HCT116 (cell line): ENCODE data around the gene TBKBP1. TPM values are rescaled to one million over a fixed set of nuclear protein-coding genes. Genes with fewer than 3 reads are reported as not detected.

ENCODE experiments used
- ATAC-seq: fragments of 200-7000 bp; cut with Tn5 transposase; 2 replicates; pipeline ENCODE4 v1.9.1; 2020; ENCODE audit warnings: mild to moderate bottlenecking, moderate library complexity
- BruUV-seq: library from RNA; stranded (reverse); fragments of 400-500 nt; replicated peaks from 2 replicates; lab custom pipeline; 2021; lab: Mats Ljungman, UMichigan
- CTCF ChIA-PET: fragments of 300-600 bp; sonication (Branson Sonifier 250); formaldehyde crosslinking; loops from one replicate; lab custom pipeline; 2021; ENCODE audit warnings: antibody characterized with exemption; lab: Charles Lee
- POLR2A ChIA-PET: fragments of 300-600, 350-600 bp; sonication (Branson Sonifier 250); formaldehyde crosslinking; loops from one replicate; lab custom pipeline; 2021; ENCODE audit warnings: antibody characterized with exemption; lab: Charles Lee
- RAD21 ChIA-PET, 2 experiments: fragments of 300-600 bp; sonication (Branson Sonifier 250); formaldehyde crosslinking; loops; one replicate each; lab custom pipeline; 2023; ENCODE audit warnings: low total read pairs in 2 of 2; ENCODE audit not compliant: uncharacterized antibody in 2 of 2, unreplicated experiment in 2 of 2, low non-redundant PET in 1 of 2; lab: Charles Lee
- DNase-seq: peaks from one replicate; pipeline ENCODE4 v3.0.0-alpha.2; 2010; ENCODE audit warnings: low read depth, low spot score
- H2AFZ ChIP-seq: fragments of 200-600 bp; shearing (Covaris generic), sonication (generic); 2 replicates; pipeline ENCODE4 v1.6.1; 2017; ENCODE audit warnings: low read depth, mixed run types, mixed read lengths, antibody characterized with exemption, low read length; ENCODE audit not compliant: poor library complexity, severe bottlenecking
- H3K27ac ChIP-seq: 2 replicates; pipeline ENCODE4 v1.5.1; 2012; ENCODE audit warnings: low read depth, low read length
- H3K27me3 ChIP-seq: fragments of 200-600 bp; sonication (generic); 2 replicates; pipeline ENCODE4 v1.6.1; 2016; ENCODE audit warnings: mixed run types, low read length, mixed read lengths; ENCODE audit not compliant: insufficient read depth
- H3K36me3 ChIP-seq, 2 experiments: fragments of 200-500 bp in 1 of 2; fragments of 200-600 bp in 1 of 2; sonication (Bioruptor generic) in 1 of 2; sonication (generic) in 1 of 2; 2 replicates each; pipeline versions ENCODE4 v1.5.1 to v1.6.1; 2014 to 2016; ENCODE audit warnings: low read length in 2 of 2, inconsistent platforms in 1 of 2, mixed read lengths in 1 of 2, mixed run types in 1 of 2; ENCODE audit not compliant: insufficient read depth in 2 of 2, control insufficient read depth in 1 of 2
- H3K4me1 ChIP-seq, 2 experiments: fragments of 200-600 bp in 1 of 2; sonication (generic) in 1 of 2; 2 replicates each; pipeline versions ENCODE4 v1.5.1 to v1.6.1; 2012 to 2017; ENCODE audit warnings: low read length in 2 of 2, inconsistent platforms in 1 of 2, mild to moderate bottlenecking in 1 of 2, mixed read lengths in 1 of 2, mixed run types in 1 of 2, moderate library complexity in 1 of 2; ENCODE audit not compliant: insufficient read depth in 2 of 2, control insufficient read depth in 1 of 2
- H3K4me2 ChIP-seq: fragments of 200-600 bp; sonication (generic); 2 replicates; pipeline ENCODE4 v1.6.1; 2017; ENCODE audit warnings: mixed run types, low read length, mixed read lengths
- H3K4me3 ChIP-seq, 2 experiments: fragments of 200-600 bp in 1 of 2; sonication (generic) in 1 of 2; replicated peaks in 1 of 2; 2 replicates each; pipeline ENCODE4 v1.5.1; 2011 to 2016; ENCODE audit warnings: low read length in 2 of 2, control low read depth in 1 of 2, low read depth in 1 of 2, mild to moderate bottlenecking in 1 of 2, mixed read lengths in 1 of 2, mixed run types in 1 of 2
- H3K79me2 ChIP-seq: fragments of 200-600 bp; sonication (generic); 2 replicates; pipeline ENCODE4 v1.6.1; 2017; ENCODE audit warnings: mild to moderate bottlenecking, mixed run types, low read length, moderate library complexity, mixed read lengths; ENCODE audit not compliant: insufficient read depth
- H3K9ac ChIP-seq: fragments of 200-600 bp; sonication (generic); 2 replicates; pipeline ENCODE4 v1.6.1; 2016; ENCODE audit warnings: low read length, mixed read lengths
- H3K9me2 ChIP-seq: fragments of 200-600 bp; sonication (generic), shearing (Covaris generic); 2 replicates; pipeline ENCODE4 v1.6.1; 2017; ENCODE audit warnings: mixed run types, mild to moderate bottlenecking, moderate library complexity; ENCODE audit not compliant: insufficient read depth
- H3K9me3 ChIP-seq, 2 experiments: fragments of 200-500 bp in 1 of 2; fragments of 200-600 bp in 1 of 2; sonication (Bioruptor generic) in 1 of 2; sonication (generic) in 1 of 2; 2 replicates each; pipeline ENCODE4 v1.6.1; 2014 to 2017; ENCODE audit warnings: low read length in 2 of 2, mixed read lengths in 2 of 2, inconsistent platforms in 1 of 2, low read depth in 1 of 2, mild to moderate bottlenecking in 1 of 2, mixed run types in 1 of 2, moderate library complexity in 1 of 2; ENCODE audit not compliant: control insufficient read depth in 1 of 2, insufficient read depth in 1 of 2
- H4K20me1 ChIP-seq: fragments of 200-600 bp; sonication (generic), shearing (Covaris generic); 2 replicates; pipeline ENCODE4 v1.6.1; 2017; ENCODE audit warnings: mixed run types, mild to moderate bottlenecking, moderate library complexity; ENCODE audit not compliant: insufficient read depth
- CBX3 ChIP-seq: IDR thresholded peaks from 2 replicates; pipeline ENCODE4 v1.6.1; 2012; ENCODE audit warnings: low read depth
- CEBPB ChIP-seq: IDR thresholded peaks from 2 replicates; pipeline ENCODE4 v1.6.1; 2012; ENCODE audit warnings: low read depth
- EGR1 ChIP-seq: IDR thresholded peaks from 2 replicates; pipeline ENCODE4 v1.6.1; 2012; ENCODE audit warnings: low read depth
- ELF1 ChIP-seq: IDR thresholded peaks from 2 replicates; pipeline ENCODE4 v1.6.1; 2012; ENCODE audit warnings: low read depth, borderline replicate concordance
- EZH2 ChIP-seq: fragments of 200-600 bp; sonication (generic); IDR thresholded peaks from 2 replicates; pipeline ENCODE4 v1.6.1; 2017; ENCODE audit warnings: antibody characterized with exemption, mixed run types
- EZH2phosphoT487 ChIP-seq: fragments of 200-600 bp; IDR thresholded peaks from 2 replicates; pipeline ENCODE4 v1.6.1; 2018; ENCODE audit warnings: antibody characterized with exemption, borderline replicate concordance
- FOSL1 ChIP-seq: IDR thresholded peaks from 2 replicates; pipeline ENCODE4 v1.6.1; 2012; ENCODE audit warnings: low read depth
- POLR2A ChIP-seq: IDR thresholded peaks from 2 replicates; pipeline ENCODE4 v1.7.0; 2011; ENCODE audit warnings: borderline replicate concordance; ENCODE audit not compliant: insufficient read depth, insufficient read length; ENCODE audit errors: extremely low read depth
- POLR2AphosphoS5 ChIP-seq: IDR thresholded peaks from 2 replicates; pipeline ENCODE4 v1.6.1; 2011; ENCODE audit warnings: mild to moderate bottlenecking, low read depth, low read length, moderate library complexity
- RAD21 ChIP-seq: IDR thresholded peaks from 2 replicates; pipeline ENCODE4 v1.6.1; 2012; ENCODE audit warnings: low read depth, mild to moderate bottlenecking
- SP1 ChIP-seq: IDR thresholded peaks from 2 replicates; pipeline ENCODE4 v1.6.1; 2012; ENCODE audit warnings: low read depth
- SRF ChIP-seq: IDR thresholded peaks from 2 replicates; pipeline ENCODE4 v1.6.1; 2012; ENCODE audit warnings: low read depth
- TCF7L2 ChIP-seq: IDR thresholded peaks from 2 replicates; pipeline ENCODE4 v1.7.0; 2011; ENCODE audit warnings: borderline replicate concordance, inconsistent platforms; ENCODE audit not compliant: insufficient read depth, insufficient read length; ENCODE audit errors: extremely low read depth
- YY1 ChIP-seq: IDR thresholded peaks from 2 replicates; pipeline ENCODE4 v1.6.1; 2011; ENCODE audit warnings: low read length, low read depth, moderate library complexity, mild to moderate bottlenecking; ENCODE audit not compliant: insufficient replicate concordance; ENCODE audit errors: extremely low read depth
- intact Hi-C: fragments of 100-400 bp; cut with micrococcal nuclease; formaldehyde crosslinking; loops from 2 replicates; pipeline ENCODE4 v1.10.0; 2022
- total RNA-seq: library from RNA; stranded (reverse); gene quantifications from one replicate; pipeline ENCODE4 v1.2.1, GENCODE V29; 2021; ENCODE audit not compliant: unreplicated experiment
- TF ChIP-seq, protein P1 (sequence below): IDR thresholded peaks from 2 replicates; pipeline ENCODE4 v1.6.1; 2011; ENCODE audit warnings: mild to moderate bottlenecking, low read length, moderate library complexity; ENCODE audit not compliant: insufficient replicate concordance; ENCODE audit errors: extremely low read depth
- TF ChIP-seq, protein P2 (sequence below): IDR thresholded peaks from 2 replicates; pipeline ENCODE4 v1.6.1; 2012
- TF ChIP-seq, protein P3 (sequence below), 3 experiments: fragments of 200-600 bp in 1 of 3; sonication (generic) in 1 of 3; IDR thresholded peaks in 2 of 3; conservative IDR thresholded peaks in 1 of 3; 2 replicates each; pipeline ENCODE4 v1.5.1; 2012 to 2017; ENCODE audit warnings: low read depth in 2 of 3, low read length in 2 of 3, antibody characterized with exemption in 1 of 3, borderline replicate concordance in 1 of 3, control low read depth in 1 of 3, mild to moderate bottlenecking in 1 of 3, mixed read lengths in 1 of 3, mixed run types in 1 of 3, moderate library complexity in 1 of 3; ENCODE audit not compliant: insufficient read depth in 1 of 3
- TF ChIP-seq, protein P4 (sequence below): IDR thresholded peaks from 2 replicates; pipeline ENCODE4 v1.6.1; 2012

Gene TBKBP1
- total RNA-seq, 1 experiment from 2014 or later, result 12.4 TPM

DNA sequence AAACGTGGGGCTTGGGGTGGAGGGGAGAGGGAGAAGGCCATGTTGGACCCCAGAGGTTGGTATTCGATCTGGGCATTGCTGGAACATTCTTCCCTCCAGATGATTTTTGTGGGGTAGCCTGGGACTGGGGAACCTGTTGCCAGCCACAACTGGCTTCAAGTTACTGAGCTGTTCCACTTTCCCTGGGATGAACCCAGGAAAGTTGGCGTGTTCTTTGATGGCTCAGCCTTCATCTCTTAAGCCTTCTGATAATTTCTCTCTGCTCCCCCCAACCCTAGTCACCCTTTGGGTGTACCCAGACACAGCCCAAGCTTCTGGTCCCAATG lies 41.1 kb downstream of the TBKBP1 start:
- H3K9ac ChIP-seq, result no peak overlapping the region
- H3K4me1 ChIP-seq, result peaks cover 0 to 9% of the 10 kb centered on the region in 2 experiments; a peak in 2 of 4 replicates
- DNase-seq, result no peak
- H3K4me3 ChIP-seq, result no peak overlapping the region
- peaks cover 6% of the 10 kb centered on the region; the same call in 1 of the 2 replicates for H3K27me3 ChIP-seq
- TF ChIP-seq EZH2phosphoT487 (no peak), EZH2 (no peak)
- H3K79me2 ChIP-seq, result no peaks in the 10 kb centered on the region
- H3K9me3 ChIP-seq, result no peaks in the 10 kb centered on the region
- no peak overlapping the region for H3K27ac ChIP-seq
- ChIA-PET RAD21 (no interaction called here), CTCF (no interaction called here), POLR2A (no interaction called here)
- BruUV-seq, result no TSS peak
- no peaks in the 10 kb centered on the region for H3K36me3 ChIP-seq
- H4K20me1 ChIP-seq, result no peaks in the 10 kb centered on the region
- no peaks in the 10 kb centered on the region for H3K9me2 ChIP-seq
- H2AFZ ChIP-seq, result no peak overlapping the region
- no peak overlapping the region for H3K4me2 ChIP-seq
- intact Hi-C loops, result no loop called here
- ATAC-seq, result no peak

DNA sequence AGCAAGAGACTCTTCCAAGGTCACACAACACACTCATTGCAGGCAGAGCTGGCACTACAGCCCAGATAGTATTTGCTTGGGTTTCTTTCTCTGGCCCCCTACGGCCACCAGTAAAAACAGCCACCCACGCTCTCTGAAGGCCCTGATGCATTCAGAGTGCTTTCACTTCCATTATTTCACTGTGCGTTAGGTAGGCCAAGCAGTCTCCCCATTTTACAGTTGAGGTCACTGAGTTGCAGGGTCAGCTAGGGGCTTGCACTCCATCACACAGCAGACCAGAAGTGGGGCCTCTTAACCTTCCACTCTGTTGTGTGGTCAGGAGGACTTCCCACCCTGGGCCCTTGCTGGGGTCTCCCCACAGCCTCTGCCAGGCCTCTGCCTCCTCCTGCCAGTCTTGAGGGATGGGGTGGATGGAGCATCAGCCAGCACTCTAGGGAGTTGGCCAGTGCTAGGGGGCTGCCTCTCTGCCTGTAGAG lies 41.6 kb downstream of the TBKBP1 start:
- Histone ChIP-seq H3K27me3 (peaks cover 6% of the 10 kb centered on the region; the same call in 1 of the 2 replicates), H3K79me2 (no peaks in the 10 kb centered on the region), H3K36me3 (no peaks in the 10 kb centered on the region), H3K9me2 (no peaks in the 10 kb centered on the region), H2AFZ (no peak overlapping the region), H3K4me3 (no peak overlapping the region), H3K4me2 (no peak overlapping the region), H3K4me1 (peaks cover 0 to 9% of the 10 kb centered on the region in 2 experiments; a peak in 2 of 4 replicates), H3K27ac (no peak overlapping the region), H3K9me3 (no peaks in the 10 kb centered on the region), H3K9ac (no peak overlapping the region), H4K20me1 (no peaks in the 10 kb centered on the region)
- CTCF ChIA-PET, result no interaction called here
- RAD21 ChIA-PET, result no interaction called here
- no TSS peak for BruUV-seq
- no peak for ATAC-seq
- intact Hi-C loops, result no loop called here
- no peak for DNase-seq
- POLR2A ChIA-PET, result no interaction called here
- TF ChIP-seq, protein P1, sequence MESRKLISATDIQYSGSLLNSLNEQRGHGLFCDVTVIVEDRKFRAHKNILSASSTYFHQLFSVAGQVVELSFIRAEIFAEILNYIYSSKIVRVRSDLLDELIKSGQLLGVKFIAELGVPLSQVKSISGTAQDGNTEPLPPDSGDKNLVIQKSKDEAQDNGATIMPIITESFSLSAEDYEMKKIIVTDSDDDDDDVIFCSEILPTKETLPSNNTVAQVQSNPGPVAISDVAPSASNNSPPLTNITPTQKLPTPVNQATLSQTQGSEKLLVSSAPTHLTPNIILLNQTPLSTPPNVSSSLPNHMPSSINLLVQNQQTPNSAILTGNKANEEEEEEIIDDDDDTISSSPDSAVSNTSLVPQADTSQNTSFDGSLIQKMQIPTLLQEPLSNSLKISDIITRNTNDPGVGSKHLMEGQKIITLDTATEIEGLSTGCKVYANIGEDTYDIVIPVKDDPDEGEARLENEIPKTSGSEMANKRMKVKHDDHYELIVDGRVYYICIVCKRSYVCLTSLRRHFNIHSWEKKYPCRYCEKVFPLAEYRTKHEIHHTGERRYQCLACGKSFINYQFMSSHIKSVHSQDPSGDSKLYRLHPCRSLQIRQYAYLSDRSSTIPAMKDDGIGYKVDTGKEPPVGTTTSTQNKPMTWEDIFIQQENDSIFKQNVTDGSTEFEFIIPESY, result no peak
- no peak for TF ChIP-seq RAD21
- no peak for TF ChIP-seq POLR2AphosphoS5
- no peak for TF ChIP-seq EGR1
- TF ChIP-seq, protein P2, sequence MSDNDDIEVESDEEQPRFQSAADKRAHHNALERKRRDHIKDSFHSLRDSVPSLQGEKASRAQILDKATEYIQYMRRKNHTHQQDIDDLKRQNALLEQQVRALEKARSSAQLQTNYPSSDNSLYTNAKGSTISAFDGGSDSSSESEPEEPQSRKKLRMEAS, result no peak
- no peak for TF ChIP-seq CEBPB
- no peak for TF ChIP-seq ELF1
- no peak for TF ChIP-seq YY1
- TF ChIP-seq, protein P3, sequence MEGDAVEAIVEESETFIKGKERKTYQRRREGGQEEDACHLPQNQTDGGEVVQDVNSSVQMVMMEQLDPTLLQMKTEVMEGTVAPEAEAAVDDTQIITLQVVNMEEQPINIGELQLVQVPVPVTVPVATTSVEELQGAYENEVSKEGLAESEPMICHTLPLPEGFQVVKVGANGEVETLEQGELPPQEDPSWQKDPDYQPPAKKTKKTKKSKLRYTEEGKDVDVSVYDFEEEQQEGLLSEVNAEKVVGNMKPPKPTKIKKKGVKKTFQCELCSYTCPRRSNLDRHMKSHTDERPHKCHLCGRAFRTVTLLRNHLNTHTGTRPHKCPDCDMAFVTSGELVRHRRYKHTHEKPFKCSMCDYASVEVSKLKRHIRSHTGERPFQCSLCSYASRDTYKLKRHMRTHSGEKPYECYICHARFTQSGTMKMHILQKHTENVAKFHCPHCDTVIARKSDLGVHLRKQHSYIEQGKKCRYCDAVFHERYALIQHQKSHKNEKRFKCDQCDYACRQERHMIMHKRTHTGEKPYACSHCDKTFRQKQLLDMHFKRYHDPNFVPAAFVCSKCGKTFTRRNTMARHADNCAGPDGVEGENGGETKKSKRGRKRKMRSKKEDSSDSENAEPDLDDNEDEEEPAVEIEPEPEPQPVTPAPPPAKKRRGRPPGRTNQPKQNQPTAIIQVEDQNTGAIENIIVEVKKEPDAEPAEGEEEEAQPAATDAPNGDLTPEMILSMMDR (IDR thresholded peaks at IDR 0.05 in 2 of 3, conservative IDR thresholded peaks at IDR 0.05 in 1 of 3; ENCODE audit: borderline replicate concordance in 1 of 3, insufficient read depth in 1 of 3, low read depth in 2 of 3, low read length in 2 of 3), result no peak
- no peak for TF ChIP-seq SP1
- TF ChIP-seq TCF7L2, result no peak
- no peak for TF ChIP-seq EZH2
- TF ChIP-seq SRF, result no peak
- TF ChIP-seq, protein P4, sequence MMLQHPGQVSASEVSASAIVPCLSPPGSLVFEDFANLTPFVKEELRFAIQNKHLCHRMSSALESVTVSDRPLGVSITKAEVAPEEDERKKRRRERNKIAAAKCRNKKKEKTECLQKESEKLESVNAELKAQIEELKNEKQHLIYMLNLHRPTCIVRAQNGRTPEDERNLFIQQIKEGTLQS, result no peak
- no peak for TF ChIP-seq FOSL1
- no peak for TF ChIP-seq CBX3
- no peak for TF ChIP-seq POLR2A
